Activated B cell treated with CpG ODN at 0.5 μM for 24 hours (primary cell): ENCODE results near the gene NEDD4. TPM values are rescaled to one million over a fixed set of nuclear protein-coding genes. Genes with fewer than 3 reads are reported as not detected.

Source experiments
- ATAC-seq: fragments of 200-7000 bp; cut with Tn5 transposase; one replicate; pipeline ENCODE4 v1.10.0; 2021; ENCODE audit warnings: low read depth, mild to moderate bottlenecking, moderate library complexity
- CTCF ChIA-PET: fragments of 350-600 bp; sonication (Branson Sonifier 250); formaldehyde crosslinking; loops from one replicate; lab custom pipeline; 2021; ENCODE audit warnings: antibody characterized with exemption; lab: Charles Lee
- POLR2A ChIA-PET: fragments of 350-600 bp; sonication (Branson Sonifier 250); formaldehyde crosslinking; loops from one replicate; lab custom pipeline; 2021; ENCODE audit warnings: antibody characterized with exemption; lab: Charles Lee
- DNase-seq: peaks from one replicate; pipeline ENCODE4 v3.0.0; 2022
- H3K27ac Mint-ChIP-seq: one replicate; pipeline ENCODE4 v1.8.0; 2020; ENCODE audit warnings: mixed read lengths
- H3K27me3 Mint-ChIP-seq: one replicate; pipeline ENCODE4 v1.8.0; 2021; ENCODE audit warnings: mixed read lengths
- H3K36me3 Mint-ChIP-seq: one replicate; pipeline ENCODE4 v1.8.0; 2021; ENCODE audit warnings: low read depth, mixed read lengths
- H3K4me1 Mint-ChIP-seq: one replicate; pipeline ENCODE4 v1.8.0; 2021; ENCODE audit warnings: mixed read lengths
- H3K4me3 Mint-ChIP-seq: one replicate; pipeline ENCODE4 v1.8.0; 2020; ENCODE audit warnings: mild to moderate bottlenecking, mixed read lengths
- H3K9me3 Mint-ChIP-seq: one replicate; pipeline ENCODE4 v1.8.0; 2020; ENCODE audit warnings: mixed read lengths
- intact Hi-C: fragments of 100-400 bp; cut with micrococcal nuclease; formaldehyde crosslinking; loops from one replicate; pipeline ENCODE4 v1.15.1; 2024
- total RNA-seq: library from RNA; stranded (reverse); gene quantifications from 2 replicates; pipeline ENCODE4 v1.2.3, GENCODE V29; 2022
- TF ChIP-seq, protein P1 (sequence below): fragments of 200-600 bp; IDR thresholded peaks from one replicate; pipeline ENCODE4 v1.8.0; 2022; ENCODE audit warnings: antibody characterized with exemption, mild to moderate bottlenecking

The NEDD4 gene
- total RNA-seq, 1 donor from 2014 or later = 0.47 TPM

DNA sequence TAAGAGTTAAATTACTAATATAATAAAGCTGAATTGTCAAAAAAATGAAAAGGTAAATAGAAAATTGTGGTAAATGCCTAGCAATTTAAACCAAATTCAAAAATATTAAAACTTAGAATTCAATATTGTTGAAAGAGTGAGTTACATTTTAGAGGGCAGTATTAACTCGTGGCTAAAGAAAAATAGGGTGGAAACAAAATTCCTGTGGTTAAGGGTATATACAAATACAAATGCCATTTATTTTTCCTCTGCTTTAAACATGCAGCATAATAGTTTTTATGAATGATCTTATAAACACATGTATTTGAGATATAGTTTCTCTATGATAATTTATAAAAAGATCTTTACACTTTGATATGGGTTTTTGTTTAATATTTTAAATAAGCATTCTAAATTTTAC is 79.0 kb downstream of the NEDD4 start:
- ChIA-PET CTCF (no interaction called here), POLR2A (no interaction called here)
- no peaks in the 10 kb centered on the region for H3K36me3 Mint-ChIP-seq

DNA sequence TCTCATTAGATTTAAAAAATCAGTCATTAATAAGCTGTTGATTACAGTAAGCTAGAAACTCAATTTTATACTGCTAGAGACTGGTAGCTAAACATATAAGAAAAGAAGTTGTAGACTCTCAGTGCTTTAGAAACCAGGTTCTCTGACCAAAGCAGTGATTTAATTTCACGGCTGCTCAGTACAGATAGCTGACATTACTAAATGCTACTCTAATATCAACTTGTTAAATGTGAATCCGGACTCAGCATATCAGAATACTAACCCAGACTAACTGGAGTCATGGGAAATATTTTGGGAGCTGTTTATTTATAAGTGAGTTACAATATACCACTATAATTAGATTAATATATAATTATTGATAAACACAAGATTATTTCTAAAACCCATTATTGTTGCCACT is 80.4 kb downstream of the NEDD4 start:
- CTCF ChIA-PET = no interaction called here
- Mint-ChIP-seq H3K36me3 (no peaks in the 10 kb centered on the region), H3K4me1 (no peaks in the 10 kb centered on the region), H3K4me3 (no peak overlapping the region), H3K27ac (no peak overlapping the region), H3K9me3 (no peaks in the 10 kb centered on the region), H3K27me3 (no peaks in the 10 kb centered on the region)
- intact Hi-C loops = no loop called here
- TF ChIP-seq, protein P1, sequence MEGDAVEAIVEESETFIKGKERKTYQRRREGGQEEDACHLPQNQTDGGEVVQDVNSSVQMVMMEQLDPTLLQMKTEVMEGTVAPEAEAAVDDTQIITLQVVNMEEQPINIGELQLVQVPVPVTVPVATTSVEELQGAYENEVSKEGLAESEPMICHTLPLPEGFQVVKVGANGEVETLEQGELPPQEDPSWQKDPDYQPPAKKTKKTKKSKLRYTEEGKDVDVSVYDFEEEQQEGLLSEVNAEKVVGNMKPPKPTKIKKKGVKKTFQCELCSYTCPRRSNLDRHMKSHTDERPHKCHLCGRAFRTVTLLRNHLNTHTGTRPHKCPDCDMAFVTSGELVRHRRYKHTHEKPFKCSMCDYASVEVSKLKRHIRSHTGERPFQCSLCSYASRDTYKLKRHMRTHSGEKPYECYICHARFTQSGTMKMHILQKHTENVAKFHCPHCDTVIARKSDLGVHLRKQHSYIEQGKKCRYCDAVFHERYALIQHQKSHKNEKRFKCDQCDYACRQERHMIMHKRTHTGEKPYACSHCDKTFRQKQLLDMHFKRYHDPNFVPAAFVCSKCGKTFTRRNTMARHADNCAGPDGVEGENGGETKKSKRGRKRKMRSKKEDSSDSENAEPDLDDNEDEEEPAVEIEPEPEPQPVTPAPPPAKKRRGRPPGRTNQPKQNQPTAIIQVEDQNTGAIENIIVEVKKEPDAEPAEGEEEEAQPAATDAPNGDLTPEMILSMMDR = no peak
- DNase-seq = no peak
- no peak for ATAC-seq
- POLR2A ChIA-PET = no interaction called here

More for the DNA sequence above, 79.0 kb downstream of the NEDD4 start:
- no peaks in the 10 kb centered on the region for H3K27me3 Mint-ChIP-seq
- H3K4me3 Mint-ChIP-seq = no peak overlapping the region
- ATAC-seq (no peak), DNase-seq (no peak)
- no peaks in the 10 kb centered on the region for H3K9me3 Mint-ChIP-seq
- no peaks in the 10 kb centered on the region for H3K4me1 Mint-ChIP-seq
- no peak overlapping the region for H3K27ac Mint-ChIP-seq
- intact Hi-C loops = no loop called here
- TF ChIP-seq, protein P1 = no peak

DNA sequence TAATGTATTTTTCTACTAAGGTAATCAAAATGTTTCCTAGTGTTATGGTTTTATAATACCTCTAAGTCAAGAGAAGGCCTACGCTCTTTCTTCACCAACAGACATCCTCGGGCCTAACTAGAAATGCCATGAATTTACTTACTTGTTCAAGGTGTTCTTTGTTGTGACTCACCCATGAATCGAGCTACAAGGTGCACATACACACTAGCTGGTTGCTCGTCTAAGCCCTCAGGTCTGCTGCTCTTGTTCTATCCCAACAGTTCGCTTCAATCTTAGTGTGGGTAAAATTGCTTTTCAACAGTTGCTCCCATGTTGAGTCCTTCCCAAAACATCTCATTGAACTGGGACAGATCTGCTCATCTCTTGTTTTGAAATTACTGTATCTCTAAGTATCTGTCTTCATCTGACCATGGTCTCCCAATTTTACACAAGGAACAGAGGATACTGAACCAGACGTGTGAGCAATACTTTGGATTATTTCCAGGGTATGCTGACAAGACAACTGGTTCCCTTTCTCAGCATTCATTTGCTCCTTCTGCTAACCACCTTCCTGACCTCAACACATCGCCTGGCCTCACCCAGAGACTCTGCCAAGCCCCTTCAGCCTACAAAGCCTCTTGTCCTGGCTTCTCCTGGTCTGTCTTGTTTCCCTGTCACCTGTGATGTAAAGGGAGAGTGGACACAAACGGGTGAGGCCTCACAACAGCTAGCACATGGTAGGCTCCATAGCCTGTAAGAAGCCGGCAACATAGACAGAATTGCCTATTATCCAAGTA is 84.2 kb downstream of the NEDD4 start:
- ChIA-PET POLR2A (no interaction called here), CTCF (no interaction called here)
- ATAC-seq (no peak), DNase-seq (no peak)
- intact Hi-C loops = no loop called here
- H3K9me3 Mint-ChIP-seq = no peaks in the 10 kb centered on the region
- no peak overlapping the region for H3K4me3 Mint-ChIP-seq
- H3K36me3 Mint-ChIP-seq = no peaks in the 10 kb centered on the region
- TF ChIP-seq, protein P1 = no peak
- H3K27ac Mint-ChIP-seq = no peak overlapping the region
- no peaks in the 10 kb centered on the region for H3K27me3 Mint-ChIP-seq
- no peaks in the 10 kb centered on the region for H3K4me1 Mint-ChIP-seq

DNA sequence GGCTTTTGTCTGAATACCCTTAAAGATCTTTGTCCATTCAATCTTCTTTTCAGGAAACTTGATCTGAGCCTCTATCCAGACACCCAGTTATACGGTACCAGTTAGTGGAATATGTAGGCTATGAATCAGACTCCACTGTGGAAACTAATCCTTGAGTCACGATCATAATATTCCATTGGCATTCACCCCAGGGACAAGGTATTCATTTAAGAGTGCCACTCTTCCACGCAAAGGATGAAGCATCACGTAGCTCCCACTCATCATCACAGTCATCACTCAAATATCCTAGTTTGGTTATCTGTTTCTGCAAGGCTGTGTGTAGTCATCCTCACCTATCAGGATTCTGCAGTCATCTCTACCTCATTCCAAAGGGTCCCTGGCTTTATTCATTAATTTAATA is 85.6 kb downstream of the NEDD4 start:
- Mint-ChIP-seq H3K4me3 (no peak overlapping the region), H3K9me3 (no peaks in the 10 kb centered on the region), H3K27me3 (no peaks in the 10 kb centered on the region), H3K4me1 (no peaks in the 10 kb centered on the region), H3K36me3 (no peaks in the 10 kb centered on the region), H3K27ac (no peak overlapping the region)
- TF ChIP-seq, protein P1 = no peak
- POLR2A ChIA-PET = no interaction called here
- intact Hi-C loops = no loop called here
- ATAC-seq (no peak), DNase-seq (no peak)
- CTCF ChIA-PET = no interaction called here

DNA sequence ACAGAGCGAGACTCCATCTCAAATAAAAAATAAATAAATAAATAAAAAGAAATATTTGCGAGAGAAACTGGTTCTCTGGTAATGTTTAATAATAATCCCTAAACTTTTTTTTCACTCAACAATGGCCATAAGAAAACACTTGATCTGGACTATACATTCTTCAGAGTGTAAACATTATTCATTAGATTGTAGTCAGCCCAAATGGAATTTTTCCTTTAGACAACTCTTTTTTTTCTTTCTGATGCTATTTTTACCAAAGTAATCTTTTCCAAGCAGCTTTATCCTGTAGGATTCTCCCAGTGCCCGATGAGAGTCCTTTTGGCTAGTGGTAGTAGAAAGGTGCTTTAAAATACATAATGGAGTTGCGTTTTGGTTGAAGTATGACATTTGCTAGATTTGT is 90.4 kb downstream of the NEDD4 start:
- H3K27me3 Mint-ChIP-seq = no peaks in the 10 kb centered on the region
- ATAC-seq (no peak), DNase-seq (no peak)
- H3K4me1 Mint-ChIP-seq = no peaks in the 10 kb centered on the region
- TF ChIP-seq, protein P1 = no peak
- no peaks in the 10 kb centered on the region for H3K36me3 Mint-ChIP-seq
- no peaks in the 10 kb centered on the region for H3K9me3 Mint-ChIP-seq
- H3K4me3 Mint-ChIP-seq = no peak overlapping the region
- intact Hi-C loops = no loop called here
- ChIA-PET CTCF (no interaction called here), POLR2A (no interaction called here)
- no peak overlapping the region for H3K27ac Mint-ChIP-seq
